ENCODE measurements around the gene INF2.

The INF2 gene

GRCh38 chr14:104676694-104677511 is 12.5 kb upstream of the INF2 start:
- no peak for DNase-seq (ENCODE audit: low read depth, low spot score)

GRCh38 chr14:104677512-104678332 is 11.7 kb upstream of the INF2 start:
- DNase-seq (ENCODE audit: low read depth, low spot score): no peak

GRCh38 chr14:104678346-104678745 is 11.1 kb upstream of the INF2 start:
- no peak for DNase-seq (ENCODE audit: low read depth, low spot score)

DNA sequence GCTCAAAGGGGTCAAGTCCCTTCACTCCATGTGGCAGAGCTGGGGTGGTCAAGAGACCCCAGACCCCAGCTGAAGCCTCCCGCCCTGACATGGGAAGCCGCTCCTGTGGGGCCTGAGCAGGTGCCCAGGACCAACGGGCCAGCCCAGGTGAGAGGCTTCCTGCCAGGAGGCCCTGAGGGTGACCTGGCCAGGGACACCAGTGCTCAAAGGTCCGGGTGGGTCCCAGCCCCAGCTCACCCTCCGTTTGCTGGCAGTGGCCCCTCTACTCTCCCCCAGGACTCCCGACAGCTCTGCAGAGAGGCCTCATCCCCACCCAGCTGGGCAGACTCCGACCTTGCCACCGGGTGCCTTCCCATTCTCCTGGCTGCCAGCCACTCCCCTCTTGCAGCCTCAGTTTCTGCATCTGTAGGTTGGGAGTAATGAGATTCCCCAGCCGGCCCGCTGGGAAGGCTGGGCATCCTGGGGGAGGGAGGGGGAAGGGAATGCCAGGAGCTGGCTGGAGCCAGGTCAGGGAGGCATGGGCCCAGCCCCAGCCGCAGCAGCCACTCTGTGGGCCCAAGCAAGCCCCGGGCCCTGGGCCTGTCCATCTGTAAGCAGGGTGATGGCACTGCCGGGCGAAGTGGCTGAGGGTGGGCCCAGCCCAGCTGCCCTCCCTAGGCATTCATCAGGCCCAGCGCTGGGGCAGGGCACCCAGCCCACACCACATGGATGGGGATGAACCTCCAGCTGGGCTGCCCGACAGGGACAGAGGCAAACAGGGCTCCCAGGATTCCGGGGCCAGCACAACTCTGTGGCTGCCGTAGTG is 10.3 kb upstream of the INF2 start:
- DNase-seq (ENCODE audit: low read depth, low spot score): no peak

DNA sequence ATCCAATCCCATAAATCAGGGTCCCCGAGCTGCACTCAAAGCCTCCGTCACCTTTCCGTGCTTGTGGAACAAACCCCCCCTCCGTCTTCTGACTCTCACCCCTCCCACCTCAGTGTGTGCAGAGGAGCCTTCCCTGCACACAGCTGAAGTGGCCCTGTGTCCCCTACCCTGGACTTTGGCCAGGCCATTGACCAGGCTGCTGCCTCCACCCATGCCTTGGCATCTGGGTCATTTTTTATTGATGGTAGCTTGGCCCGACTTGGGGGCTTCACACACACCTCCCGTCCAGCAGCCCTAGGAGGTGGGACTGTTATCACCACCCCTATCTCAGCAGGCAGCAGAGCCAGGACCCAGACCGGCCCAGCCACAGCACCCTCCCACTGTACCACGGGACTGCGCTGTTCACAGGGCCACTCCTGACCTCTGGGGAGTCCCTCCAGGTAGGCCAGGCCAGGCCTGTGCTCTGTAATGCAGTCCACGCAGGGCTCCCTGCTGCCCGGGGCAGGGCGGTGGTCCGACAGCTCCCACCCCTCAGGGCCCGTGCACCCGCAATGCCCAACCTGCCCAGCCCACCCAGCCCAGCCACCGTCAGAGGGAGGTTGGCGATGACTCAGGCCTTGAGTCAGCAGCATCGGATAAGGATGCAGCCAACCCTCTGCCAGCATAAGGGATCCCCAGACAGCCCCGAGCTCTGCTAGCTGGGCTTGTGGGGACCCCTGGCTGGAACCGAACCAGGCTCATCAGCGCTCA is 9.2 kb upstream of the INF2 start:
- no peak for DNase-seq (ENCODE audit: low read depth, low spot score)

DNA sequence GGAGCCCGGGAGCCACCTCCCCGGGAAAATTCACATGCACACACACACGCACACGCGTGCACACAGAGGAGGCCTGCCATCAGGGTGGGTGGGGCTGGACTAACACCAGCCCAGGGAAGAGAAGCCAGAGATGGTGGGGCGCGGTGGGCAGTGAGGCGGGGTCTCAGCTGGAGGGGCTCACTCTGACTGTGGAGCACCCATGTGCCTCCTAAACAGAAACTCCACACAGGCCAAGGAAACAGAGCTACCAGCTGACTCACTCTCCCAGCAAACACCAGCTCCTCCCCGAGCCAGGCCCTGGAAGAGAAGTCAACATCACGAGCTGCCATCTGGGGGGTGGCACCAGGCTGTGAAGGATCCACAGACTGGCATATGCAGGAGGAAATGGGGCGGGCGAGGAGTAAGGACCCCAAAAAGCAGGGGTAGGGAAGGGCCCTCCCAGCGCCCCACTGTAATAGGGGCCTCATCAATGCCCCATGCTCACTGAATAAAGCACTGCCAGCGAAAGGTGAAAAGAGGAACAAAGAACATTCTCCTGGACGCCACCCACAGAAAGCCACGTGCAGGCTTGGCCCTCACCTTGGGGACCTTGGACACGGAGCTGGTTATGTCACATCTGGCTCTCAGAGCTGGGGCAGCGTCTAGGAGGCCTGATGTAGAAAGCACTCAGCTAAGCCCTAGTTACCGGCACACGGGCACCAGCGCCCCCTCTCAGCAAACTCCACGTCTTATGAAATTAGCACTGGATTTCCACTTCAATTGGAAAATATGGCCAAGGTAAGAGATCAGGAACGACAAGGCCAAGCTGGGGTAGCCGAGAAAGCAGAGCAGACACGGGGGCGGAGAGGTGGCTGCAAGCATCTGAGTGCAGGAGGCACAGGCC is 8.4 kb upstream of the INF2 start:
- DNase-seq (ENCODE audit: low read depth, low spot score): no peak

DNA sequence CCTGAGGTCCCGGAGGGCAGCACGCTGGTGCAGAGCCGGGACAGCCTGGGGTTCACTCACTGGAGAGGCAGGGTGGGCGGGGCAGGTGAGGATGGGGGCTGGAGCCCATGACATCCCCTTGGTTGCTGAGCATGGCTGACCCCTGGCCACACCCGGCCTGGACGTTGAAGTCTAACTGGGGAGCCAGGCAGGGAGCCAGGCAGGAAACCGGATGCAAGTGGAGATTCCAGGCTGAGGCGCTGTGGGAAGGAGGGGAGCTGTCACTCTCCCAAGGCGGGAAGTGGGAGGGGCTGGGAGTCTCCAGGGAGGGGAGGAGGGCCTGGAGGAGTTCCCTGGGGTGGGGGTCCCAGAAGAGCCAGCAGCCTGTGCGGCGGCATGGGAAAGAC is 7.7 kb upstream of the INF2 start:
- no peak for DNase-seq (ENCODE audit: low read depth, low spot score)

DNA sequence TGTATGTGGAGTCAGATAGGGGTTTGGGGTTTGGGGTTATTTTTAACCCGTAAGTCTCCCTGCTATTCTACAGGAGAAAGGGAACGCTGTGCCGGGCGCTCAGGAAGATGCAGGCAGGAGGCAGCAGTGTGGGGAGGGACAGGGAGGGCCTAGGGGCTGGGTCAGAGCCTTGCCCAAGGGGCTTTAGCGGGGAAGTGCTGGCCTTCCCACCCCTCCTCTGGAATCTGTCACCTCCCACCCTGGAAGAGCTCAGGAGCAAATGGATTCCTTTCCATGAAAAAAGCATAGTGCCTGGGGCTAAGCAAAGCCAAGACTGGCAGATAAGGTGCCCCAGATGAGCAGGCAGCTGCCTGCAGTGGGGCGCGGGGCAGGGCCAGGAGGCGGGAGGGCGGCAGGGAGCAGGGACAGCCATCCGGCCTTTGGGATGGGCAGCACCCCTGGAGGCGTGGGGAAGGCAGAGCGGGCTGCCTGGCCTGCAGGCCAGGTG is 7.3 kb upstream of the INF2 start:
- DNase-seq (ENCODE audit: low read depth, low spot score): no peak

DNA sequence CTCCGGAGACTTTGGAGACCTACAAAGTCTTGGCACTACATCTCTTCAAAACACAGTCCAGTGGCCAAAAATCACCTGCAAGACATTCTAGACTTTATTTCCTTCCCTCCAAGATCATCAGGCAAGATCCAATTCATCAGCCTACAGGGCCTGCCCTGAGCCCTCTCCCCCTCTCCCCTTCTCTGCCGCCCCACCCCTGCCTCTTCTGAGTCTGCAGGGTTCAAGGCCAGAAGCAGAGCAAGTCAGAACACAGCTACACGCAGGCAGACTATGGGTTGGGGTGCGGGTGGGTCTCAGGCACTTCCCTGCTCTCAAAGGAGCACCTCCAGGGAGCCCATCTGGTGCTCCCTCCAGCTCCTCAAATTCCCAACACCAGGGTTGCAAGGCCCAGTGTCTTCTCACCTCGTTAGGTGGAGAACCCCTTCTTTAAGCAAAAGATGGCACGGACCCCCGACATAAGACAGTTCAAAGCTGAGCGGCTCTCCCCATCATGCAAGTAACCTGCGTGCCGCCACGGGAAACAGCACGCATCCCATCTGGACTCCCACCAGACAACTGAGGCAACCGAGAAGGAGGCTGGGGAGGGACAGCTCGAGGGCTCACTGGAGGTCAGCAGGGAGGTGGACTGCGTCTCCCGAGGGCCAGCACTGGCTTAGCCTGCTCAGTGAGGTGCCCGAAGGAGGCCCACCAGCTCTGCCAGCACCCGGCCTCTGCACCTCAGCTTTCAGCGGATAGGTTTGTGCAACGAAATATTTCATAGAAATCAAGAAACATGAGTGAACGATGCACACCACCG is 5.6 kb upstream of the INF2 start:
- no peak for DNase-seq (ENCODE audit: low read depth, low spot score)

DNA sequence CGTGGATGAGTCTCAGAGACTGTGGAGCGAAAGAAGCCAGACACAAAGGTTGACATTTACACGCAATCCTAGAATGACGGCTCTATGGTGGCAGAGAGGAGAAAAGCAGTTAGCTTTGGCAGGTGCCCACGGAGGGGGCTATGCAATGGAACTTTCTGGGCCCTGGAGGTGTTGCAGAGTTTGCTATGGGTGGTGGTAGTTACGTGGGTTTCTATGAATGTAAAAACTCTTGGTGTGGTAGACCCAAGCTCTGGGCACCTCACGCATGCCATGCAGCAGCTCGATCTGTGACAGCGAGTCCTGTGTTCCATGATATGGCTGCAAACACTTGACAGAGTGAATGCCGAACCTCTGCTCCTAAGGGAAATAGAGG is 5.0 kb upstream of the INF2 start:
- DNase-seq (ENCODE audit: low read depth, low spot score): no peak

- DNase-seq (ENCODE audit: low read depth, low spot score): no peak
Observed at GRCh38 chr14:104685216-104685997, 4.0 kb upstream of the INF2 start.

GRCh38 chr14:104685998-104686610 is 3.3 kb upstream of the INF2 start:
- DNase-seq (ENCODE audit: low read depth, low spot score): no peak

DNA sequence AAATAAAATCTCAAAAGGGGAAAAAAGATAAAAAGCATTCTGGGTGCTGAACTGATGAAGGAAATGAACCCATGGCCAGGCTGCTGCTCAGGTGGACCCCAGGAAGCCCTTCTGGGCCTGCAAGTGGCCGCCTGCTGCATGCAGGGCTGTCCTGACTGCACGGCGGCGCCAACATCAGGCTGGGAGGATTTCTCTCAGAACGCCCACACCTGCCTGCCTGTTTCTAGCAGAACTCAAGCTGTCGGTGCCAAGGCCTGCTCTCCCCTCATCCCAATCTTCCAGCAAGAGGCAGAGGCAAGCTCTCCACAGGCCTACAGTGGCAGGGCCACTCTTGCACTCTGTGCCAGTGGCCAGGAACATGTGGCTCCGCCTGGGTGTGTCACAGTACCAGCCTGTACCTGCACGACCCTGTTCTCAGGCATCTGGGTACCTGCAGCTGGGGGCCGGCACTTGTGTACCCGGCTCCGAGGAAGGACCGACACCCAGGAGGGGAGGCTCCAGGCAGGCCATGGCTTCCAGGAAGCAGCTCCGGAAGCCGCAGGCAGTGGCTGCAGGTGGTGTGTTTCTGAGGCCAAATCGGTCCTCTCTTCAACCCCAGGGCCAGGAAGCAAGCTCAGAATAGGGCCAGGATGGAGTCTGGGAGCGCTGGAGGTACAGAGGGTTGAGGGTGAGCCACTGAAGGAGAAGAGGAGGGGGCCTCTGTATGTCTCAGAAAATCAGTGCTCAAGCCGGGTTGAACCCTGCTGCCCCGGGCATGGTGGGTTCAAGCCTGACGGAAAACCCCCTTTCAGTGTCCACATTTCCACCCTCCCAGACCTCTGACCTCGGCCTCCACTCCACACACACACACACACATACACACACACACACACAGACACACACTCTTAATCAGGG is 2.5 kb upstream of the INF2 start:
- no peak for DNase-seq (ENCODE audit: low read depth, low spot score)

GRCh38 chr14:104687601-104688504 is 1.6 kb upstream of the INF2 start:
- DNase-seq (ENCODE audit: low read depth, low spot score): no peak

- DNase-seq (ENCODE audit: low read depth, low spot score): no peak
Observed at GRCh38 chr14:104688505-104689108, 811 bp upstream of the INF2 start.

Measured in smooth muscle cell of the brain vasculature (primary cell).